Measurements from ENCODE around the gene AUTS2. TPM values are rescaled to one million over a fixed set of nuclear protein-coding genes. Genes with fewer than 3 reads are reported as not detected.

The AUTS2 gene
- total and polyA plus RNA-seq, 2 of the 8 experiments (the other 6 are each of a cell fraction or from before 2014, with no cell fraction given), result 25.9 to 101 TPM

DNA sequence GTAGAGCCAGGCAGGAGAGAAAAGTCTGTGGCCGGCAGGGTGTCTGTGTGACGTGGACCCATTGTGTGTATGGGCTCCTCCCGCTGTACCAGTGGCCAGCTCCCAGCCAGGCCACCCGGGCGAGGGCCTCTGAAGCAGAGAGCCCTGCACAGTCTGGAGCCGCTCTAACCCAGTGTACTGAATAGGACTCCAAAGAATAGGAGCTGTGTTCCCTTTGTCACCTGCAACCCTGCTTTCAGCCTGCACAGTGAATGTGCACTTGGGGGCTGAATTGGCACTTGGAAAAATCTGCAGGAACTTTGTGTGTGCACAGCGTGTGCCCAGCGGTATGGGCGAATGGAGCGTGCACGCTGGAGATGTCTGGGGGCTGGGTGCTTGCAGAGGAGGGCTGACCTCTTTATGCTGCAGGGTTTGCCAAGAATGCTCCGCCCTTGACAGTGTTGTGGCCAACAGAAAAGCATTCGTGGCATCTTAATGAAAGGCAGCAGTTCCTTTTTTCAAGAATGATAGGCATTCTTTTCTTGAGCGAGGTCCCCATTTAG lies 216.2 kb downstream of the AUTS2 start (continued):
- TF ChIP-seq RFX5 (IDR thresholded peaks at IDR 0.05; ENCODE audit: borderline replicate concordance, low read depth, low read length), result no peak
- no peak for TF ChIP-seq BRCA1 (IDR thresholded peaks at IDR 0.05; ENCODE audit: low read depth, low read length)
